ENCODE data around the gene MS4A15.
"Not testable (repeated sequence)": the region's sequence is repeated elsewhere in the genome, so short reads cannot be mapped to it uniquely, and the experiment has no call there.

The MS4A15 gene

GRCh38 chr11:60810569-60810968 lies 53.9 kb downstream of the MS4A15 start:
- DNase-seq, result no peak

GRCh38 chr11:60813324-60813723 lies 56.7 kb downstream of the MS4A15 start:
- no peak for DNase-seq

GRCh38 chr11:60814112-60814511 lies 57.4 kb downstream of the MS4A15 start:
- DNase-seq, result no peak

- no peak for DNase-seq
Observed at GRCh38 chr11:60816590-60817157, 60.0 kb downstream of the MS4A15 start.

- no peak for DNase-seq
Observed at GRCh38 chr11:60818057-60818456, 61.4 kb downstream of the MS4A15 start.

GRCh38 chr11:60821827-60822599 lies 65.3 kb downstream of the MS4A15 start:
- DNase-seq, result no peak

- DNase-seq, result not testable (repeated sequence)
Observed at GRCh38 chr11:60823745-60824306, 67.2 kb downstream of the MS4A15 start.

GRCh38 chr11:60825118-60825517 lies 68.5 kb downstream of the MS4A15 start:
- DNase-seq, result no peak

GRCh38 chr11:60825790-60826189 lies 69.1 kb downstream of the MS4A15 start:
- DNase-seq, result no peak

Measured in inflammatory macrophage treated with lipopolysaccharide for 4 hours (primary cell).